NCI-H2196 treated with DMSO at 0.1 percent for 48 hours (cell line): ENCODE measurements around the gene DEPP1.

ENCODE experiments used
- DNase-seq: peaks from one replicate; lab custom pipeline; 2025; ENCODE audit not compliant: unreplicated experiment; lab: John Stamatoyannopoulos, UW

The DEPP1 gene

DNA sequence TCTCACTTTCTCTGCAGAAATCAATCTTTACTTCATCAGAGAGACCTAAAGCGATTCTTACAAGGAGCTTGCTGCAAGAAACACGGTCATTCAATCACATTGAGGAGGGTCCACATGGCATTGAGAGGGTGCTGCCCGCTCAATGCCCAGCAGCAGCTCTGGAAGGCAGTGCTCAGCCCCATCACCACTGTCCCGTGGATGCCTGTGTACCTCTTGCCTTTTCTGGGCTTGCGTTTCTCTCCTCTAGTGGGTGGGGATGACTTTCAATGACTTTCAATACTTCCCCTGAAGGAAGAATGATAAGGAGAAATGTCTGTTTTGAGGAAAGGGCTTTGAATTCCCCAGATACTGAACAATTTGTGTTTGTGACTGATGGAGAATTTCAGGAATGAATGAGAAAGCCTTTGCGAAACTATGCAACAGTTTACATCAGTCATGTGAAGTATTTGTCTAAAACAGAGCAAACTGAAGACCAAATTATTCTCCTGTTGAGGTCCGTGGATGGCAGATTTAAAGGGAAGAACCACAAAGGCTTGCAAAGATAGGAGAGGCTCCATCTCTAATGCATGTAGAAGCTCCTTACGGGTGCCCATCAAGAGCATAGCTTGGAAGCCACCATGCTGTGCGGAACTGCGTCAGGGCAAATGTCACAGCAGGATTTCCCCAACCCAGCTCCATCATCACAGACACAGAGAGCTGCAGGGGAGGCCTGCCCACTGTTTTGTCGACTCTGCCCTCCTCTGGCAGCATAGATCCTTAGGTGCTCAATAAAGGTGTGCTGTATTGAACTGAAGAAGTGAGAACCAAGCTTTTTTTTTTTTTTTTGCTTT is 15.5 kb upstream of the DEPP1 start:
- DNase-seq, result no peak

DNA sequence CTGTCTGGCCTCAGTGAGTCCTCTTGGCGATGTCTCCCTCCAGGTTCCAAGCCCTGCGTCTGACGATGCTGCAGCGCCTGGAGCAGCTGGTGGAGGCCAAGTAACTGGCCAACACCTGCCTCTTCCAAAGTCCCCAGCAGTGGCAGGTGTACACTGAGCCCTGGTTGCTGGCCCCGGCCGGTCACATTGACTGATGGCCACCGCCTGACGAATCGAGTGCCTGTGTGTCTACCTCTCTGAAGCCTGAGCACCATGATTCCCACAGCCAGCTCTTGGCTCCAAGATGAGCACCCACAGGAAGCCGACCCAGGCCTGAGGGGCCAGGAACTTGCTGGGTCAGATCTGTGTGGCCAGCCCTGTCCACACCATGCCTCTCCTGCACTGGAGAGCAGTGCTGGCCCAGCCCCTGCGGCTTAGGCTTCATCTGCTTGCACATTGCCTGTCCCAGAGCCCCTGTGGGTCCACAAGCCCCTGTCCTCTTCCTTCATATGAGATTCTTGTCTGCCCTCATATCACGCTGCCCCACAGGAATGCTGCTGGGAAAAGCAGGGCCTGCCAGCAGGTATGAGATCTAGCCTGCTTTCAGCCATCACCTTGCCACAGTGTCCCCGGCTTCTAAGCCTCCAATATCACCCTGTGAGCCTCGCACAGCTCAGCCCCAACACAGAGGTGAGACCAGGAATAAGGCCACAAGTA is 14.8 kb upstream of the DEPP1 start:
- DNase-seq, result no peak

DNA sequence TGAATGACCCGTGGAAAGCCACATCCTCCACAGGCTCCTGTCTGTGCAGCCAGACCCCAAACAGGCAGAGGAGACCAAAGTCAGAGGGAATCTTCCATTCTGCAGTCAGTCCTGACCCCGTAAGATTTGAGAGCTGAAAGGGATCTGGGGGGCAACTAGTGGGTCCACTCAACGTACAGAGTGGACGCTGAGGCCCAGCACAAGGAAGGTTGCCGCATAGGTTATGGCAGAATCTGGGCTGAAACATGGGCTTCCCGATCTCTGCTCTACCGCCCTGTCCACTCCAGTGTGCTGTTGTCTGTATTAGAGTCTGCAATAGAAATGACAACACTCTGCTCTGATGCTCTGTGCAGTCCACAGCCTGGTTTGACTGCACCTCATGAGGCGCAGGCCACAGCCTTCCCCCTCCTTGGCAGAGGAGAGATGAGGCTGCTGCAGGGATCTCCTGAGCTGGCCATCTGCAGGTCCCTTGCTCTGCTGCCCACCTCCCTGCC is 14.2 kb upstream of the DEPP1 start:
- DNase-seq, result no peak

DNA sequence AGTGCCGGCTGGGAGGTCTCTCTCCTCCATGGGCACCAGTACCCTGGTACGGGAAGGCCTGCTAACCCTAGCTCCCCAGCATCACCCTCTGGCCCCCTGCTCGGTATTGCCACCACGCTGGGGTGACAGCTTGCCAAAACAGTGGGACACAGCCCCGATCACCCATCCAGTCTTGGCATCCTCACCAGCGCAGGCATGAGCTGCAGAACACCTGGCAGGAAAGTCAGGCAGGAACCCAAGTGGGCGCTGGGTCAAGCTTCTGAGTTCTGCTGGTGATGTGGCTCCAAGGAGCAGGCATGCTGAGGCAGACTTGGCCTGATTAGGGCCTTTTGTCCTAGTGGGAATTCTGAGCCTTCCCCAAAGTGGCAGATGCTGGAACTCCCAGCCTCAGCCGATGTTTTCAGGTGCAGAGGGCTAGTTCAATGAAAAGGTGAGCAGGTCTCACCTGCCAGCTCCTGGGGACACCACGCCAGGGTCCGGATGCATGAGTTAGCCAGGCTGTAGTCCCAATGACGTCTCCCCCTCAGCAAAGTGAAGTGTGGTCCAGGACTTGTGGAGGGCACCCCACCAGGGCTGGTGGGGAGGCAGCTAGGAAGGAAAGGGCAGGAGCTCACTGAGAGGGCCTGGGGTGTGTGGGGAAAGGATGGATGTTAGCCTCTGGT is 13.6 kb upstream of the DEPP1 start:
- DNase-seq, result no peak

DNA sequence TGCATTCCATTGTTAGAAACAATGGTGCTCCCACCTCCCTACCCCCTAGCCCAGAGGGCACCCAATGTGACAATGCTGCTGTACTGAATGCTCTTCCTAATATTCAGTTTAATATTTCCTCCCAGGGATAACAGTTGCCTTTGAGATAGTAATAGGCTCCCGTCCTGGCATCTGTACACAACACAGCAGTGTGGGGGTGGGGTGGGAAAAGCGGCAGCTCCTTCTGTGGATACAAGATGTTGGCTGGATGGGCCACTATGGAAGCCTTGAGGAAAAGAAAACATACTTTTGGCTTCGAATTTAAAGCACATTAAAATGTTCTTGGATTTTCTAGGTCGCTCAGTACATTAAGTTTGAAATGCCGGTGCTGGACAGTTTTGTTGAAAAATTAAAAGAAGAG is 13.0 kb upstream of the DEPP1 start:
- no peak for DNase-seq

DNA sequence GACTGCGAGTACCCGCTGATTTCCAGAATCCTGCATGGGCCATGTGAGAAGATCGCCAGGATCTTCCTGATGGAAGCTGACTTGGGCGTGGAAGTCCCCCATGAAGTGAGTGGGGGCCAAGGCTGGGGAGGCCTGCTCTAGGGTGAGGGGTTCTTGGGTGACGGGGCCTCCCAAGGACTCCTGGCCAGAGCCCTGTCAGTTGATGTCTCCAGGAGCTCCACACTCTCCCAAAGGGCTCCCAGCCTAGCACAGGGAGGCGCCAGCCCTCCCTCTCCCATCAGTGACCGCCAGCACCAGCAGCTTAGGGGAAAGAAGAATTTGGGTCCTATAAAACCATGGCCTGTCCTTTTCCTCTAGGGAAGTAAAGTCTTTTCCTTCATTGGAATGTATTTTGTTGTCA is 12.4 kb upstream of the DEPP1 start:
- no peak for DNase-seq

DNA sequence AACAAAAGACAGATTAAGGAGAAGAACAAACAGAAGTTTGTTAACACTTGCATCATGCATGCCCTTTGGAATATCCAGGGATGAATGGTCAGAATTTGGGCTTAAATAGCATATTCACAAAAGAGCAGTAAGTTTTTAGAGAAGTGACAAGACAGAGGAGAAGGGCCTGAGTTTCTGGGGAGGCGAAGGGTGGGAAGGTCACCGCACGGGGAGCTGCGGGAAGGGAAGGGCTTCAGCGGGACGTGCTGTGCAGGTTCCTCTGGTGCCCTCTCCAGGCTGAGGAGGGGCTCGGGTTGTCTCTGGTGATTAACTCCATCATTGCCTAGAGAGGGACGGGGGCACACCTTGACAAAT is 11.7 kb upstream of the DEPP1 start:
- no peak for DNase-seq

DNA sequence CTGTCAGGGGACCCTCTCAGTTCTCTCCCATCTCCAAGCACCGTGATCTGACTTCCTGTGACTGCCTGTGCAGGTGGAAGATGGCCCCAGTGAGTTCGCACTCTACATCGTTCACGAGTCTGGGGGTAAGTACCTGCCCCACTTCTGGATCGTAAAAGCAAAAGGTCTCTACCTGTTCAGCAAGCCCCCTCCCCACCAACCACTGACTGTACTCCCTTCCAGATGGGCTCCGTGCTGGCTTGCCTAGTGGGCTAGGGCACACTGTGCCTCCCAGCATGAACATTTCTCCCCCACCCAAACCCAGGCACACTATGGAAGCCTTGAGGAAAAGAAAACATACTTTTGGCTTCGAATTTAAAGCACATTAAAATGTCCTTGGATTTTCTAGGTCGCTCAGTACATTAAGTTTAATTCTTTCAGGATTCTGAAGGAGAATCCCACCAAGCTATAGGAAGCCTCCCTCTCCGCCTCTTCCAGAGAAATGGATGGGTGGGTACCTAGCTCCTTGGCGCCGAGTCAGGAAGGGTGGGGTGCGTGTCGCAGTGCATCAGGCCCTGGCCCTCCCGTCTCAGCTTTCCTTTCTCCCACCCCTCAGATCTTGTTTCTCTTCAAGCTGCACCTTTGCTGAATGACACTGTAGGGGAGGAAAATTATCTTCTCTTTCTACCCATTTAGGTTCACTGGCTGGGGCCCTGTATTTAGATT is 11.1 kb upstream of the DEPP1 start:
- DNase-seq, result no peak

DNA sequence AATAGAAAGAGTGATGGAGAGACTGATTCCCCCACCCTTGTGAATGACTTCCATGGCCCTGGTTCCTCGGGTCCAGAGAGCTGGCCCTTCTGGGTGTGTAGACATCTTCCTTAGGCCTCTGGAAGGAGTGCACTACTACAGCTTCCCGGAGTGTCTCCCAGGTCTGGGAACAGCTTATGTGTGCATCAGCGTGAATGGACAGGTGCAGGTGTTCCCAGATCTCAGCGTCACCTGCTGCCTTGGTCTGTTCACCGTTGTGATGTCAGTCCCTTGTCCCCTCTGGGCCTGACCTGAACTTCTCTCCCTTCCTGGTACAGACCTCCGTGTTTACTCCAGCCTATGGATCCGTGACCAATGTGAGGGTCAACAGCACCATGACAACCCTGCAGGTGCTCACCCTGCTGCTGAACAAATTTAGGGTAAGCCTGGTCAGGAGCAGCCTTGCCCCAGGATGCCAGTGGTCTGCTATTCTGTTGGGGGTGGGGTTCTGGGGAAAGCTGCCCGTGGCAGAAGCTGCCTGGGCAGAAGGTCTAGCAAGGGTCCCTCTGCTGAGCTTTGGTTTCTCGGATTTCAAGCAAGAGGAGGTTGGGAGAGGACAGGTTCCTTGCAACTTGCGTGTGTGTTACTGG is 10.5 kb upstream of the DEPP1 start:
- DNase-seq, result no peak

DNA sequence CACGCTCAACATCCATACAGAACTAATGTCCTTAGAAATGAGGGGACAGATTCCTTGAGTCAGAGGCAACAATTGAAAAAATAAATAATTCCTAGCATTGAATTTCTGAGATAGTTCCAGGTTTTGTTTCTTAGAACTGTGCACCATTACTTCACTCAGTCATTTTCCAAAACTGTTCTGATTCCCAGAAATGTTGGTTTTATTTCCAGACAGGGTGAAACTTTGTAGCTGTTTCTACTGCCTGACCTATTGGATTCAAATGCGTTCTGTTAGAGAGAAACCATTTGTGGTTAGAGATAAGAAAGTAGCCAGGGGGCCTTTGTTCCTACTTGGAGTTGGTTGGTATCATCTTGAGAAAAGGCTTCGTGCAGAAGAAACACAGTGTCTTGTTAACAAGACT is 8.1 kb upstream of the DEPP1 start:
- DNase-seq, result no peak

DNA sequence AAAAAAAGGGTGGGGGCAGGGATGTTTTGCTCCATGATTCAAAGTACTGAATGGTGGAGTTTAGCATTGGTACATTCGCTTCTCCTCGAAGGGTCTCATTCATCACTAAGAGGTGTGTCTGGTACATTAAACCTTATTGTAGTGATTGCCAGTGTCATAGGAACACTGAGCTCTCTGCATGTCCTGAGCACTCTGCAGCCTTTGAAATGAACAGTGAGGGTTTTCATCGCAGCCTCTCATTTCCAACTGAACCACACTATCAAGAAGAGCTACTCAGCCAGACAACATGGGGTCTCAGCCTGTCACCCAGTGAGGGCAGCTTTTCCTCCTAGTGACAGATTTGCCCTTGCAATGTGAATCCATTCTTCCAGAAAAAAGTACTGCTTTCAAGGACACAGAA is 7.6 kb upstream of the DEPP1 start:
- no peak for DNase-seq

DNA sequence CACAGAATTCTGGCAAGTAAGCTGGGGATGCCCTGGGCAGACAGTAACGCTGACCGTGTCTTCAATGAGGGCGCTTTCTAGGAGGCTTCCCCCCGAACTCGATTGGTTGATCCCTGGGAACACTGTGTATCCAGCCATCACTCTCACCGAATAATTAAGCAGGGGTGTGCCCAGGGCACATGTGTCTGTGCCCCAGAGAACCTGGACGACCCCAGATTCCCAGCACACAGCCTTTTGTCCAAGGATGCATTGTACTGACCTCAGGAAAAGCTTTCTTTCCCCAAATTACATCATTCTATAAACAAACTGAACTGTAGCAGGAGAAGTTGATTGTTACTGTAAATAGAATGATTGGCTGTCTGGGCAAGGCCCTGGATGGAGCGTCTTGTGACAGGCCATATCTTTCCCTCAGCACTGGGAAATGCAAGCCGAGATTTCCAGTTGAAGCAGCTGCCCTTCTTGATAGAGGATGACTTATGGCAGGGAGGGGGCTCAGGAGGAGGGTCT is 6.6 kb upstream of the DEPP1 start:
- no peak for DNase-seq

DNA sequence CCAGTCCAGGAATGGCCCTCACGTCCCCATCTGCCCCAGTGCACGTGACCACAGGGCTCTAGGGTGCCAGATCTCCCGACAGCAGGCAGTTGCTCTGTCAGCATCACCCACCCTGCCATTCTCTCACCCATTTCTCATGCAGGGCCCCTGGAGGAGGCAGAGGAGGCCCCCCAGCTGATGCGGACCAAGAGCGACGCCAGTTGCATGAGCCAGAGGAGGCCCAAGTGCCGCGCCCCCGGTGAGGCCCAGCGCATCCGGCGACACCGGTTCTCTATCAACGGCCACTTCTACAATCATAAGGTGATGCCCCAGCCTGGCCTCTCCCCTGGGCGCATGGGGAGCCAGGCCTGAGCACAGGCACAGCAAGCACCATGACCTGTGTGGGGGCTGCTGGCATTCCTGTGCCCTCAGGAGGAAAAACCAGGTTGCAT is 6.1 kb upstream of the DEPP1 start:
- DNase-seq, result no peak

DNA sequence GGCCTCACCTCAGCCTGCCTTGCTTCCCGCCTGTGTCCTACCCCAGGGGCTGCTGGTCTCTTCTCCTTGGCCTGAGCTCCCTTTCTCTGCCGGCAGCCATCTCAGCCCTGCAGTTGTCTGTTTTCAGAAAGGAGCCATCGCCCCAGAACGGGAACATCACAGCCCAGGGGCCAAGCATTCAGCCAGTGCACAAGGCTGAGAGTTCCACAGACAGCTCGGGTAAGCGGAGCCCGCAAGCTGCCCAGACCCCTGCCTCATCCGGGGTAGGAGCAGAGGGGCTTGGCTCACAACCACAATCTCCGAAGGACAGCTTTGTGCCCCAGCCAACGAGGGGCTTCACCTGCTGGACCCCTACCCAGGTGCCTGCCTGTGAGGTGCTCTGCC is 5.3 kb upstream of the DEPP1 start:
- no peak for DNase-seq

DNA sequence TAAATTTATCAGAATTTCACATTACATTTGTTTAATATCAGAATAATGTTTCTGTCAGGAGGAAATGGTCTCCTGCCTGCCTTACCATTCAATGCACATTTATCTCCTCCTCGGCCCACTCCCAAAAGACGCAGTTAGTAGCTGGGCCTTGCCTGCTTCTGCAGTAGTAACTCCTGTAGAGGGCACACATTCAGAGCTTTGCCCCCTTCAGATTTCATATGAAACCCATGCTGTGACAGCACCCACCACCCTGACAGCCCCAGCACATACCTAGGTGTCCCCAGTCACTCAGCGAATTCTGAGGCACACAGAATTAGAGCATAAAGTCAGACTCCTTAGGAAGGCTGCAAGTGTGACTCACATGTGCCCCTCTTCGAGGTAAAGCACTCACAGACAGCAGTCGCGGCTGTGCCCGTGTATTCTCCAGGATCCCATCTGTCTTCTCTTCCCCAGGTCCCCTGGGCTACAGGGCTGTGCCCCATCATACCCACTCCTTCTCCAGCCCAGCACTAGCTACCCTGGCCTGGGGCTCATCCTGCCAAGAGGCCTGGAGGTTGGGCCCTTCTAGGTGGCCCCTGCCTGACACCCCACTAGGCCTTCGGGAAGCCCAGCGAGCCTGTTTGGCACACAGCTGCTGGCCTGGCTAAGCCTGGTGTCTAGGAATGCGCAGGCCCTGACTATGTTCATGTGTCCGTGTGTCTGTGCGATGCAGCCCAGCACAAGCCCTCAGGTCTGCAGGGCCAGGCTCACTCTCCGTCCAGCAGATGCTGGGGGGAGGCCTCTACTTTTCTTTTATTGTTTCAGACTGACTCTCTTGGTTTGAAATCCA is 4.7 kb upstream of the DEPP1 start:
- no peak for DNase-seq

DNA sequence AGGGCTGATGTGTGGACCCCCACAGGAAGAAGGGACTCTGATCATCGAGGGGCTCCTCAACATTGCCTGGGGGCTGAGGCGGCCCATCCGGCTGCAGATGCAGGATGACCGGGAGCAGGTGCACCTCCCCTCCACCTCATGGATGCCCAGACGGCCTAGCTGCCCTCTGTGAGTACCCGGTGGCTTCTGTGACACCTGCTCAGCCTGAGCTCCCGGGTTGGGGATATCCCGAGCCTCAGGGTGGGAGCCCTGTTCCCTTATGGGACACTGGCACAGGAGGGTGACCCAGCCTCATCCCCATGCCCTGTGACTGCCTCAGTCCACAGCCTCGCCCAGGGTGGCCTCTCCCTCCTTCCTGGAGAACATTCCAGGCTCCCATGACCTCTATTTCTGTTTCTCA is 3.9 kb upstream of the DEPP1 start:
- no peak for DNase-seq

DNA sequence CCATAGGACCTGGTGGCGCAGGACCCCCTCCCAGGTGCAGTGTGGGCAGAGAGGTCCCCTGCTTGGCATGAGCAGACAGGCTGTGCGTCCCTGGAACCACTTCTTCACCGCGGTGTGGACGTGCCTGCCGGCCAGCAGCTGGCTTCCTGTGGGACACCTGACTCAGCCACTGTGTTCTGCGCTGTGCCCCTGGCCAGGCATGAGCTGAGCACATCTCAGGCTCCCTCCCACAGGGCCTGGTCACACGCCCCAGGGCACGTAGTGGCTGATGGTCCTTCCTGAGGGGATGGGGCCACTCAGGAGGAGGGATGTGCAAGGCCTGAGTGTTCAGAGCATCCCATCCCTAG is 3.5 kb upstream of the DEPP1 start:
- DNase-seq, result no peak

DNA sequence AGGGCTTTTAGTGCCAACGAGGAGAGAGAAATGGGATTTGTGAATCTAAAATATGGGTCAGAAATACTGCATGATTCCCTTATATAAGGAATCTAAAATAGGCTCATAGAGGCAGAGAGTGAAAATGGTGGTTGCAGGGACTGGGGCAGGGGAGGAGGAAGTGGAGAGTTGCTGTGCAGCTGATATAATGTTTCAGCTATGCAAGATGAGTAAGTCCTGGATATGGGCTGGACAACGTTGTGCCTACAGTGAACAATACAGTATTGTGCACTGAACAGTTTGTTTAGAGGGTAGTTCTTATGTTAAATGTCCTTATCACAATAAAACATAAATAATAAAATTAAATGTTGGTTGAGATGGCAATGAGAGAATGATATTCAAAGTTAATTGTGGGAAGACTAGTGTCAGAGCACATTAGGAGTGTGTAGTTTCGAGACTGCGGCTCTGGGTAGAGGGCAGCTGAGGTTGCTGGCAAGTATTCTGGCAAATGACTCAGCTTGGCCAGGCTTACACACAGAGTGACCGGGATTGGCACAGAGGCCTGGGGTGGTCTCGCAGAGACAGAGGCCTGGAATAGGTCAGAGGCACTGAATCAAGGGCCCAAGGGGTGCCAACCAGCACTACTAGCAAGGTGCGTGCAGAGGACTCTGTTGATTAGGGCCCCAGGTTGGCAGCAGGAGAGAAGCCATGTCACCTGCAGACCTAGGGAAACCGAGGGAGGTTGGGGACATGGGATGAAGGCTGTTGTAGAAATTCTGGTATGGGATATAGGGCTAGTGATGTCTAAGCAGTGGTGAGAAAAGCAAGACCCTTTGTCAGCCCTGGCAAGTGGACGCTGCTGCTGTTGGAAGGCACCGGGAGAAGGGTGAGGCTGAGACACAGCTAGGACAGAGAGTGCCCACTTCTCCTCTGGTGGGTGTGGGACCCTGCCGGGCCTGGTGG is 2.8 kb upstream of the DEPP1 start:
- DNase-seq, result no peak
